Activated T-helper 9 cell treated with anti-CD3 and anti-CD28 coated beads, Interleukin-2, amount 50 U/mL, for 16 hours (primary cell): ENCODE results near the gene INPP5D.

ENCODE experiments used
- DNase-seq: peaks from one replicate; pipeline ENCODE4 v3.0.0-alpha.2; 2020; ENCODE audit warnings: low read depth

Gene INPP5D

GRCh38 chr2:233210843-233211547, 150.9 kb downstream of the INPP5D start:
- no peak for DNase-seq

GRCh38 chr2:233211548-233211895, 151.4 kb downstream of the INPP5D start:
- no peak for DNase-seq

GRCh38 chr2:233213011-233213410, 152.9 kb downstream of the INPP5D start:
- no peak for DNase-seq

GRCh38 chr2:233213975-233214374, 153.8 kb downstream of the INPP5D start:
- no peak for DNase-seq

GRCh38 chr2:233217892-233218377, 157.8 kb downstream of the INPP5D start:
- no peak for DNase-seq

GRCh38 chr2:233218836-233219235, 158.7 kb downstream of the INPP5D start:
- no peak for DNase-seq

- no peak for DNase-seq
Observed at GRCh38 chr2:233219848-233220247, 159.7 kb downstream of the INPP5D start.

- no peak for DNase-seq
Observed at GRCh38 chr2:233221378-233222063, 161.4 kb downstream of the INPP5D start.

- no peak for DNase-seq
Observed at GRCh38 chr2:233223059-233223894, 163.1 kb downstream of the INPP5D start.

- DNase-seq: no peak
Observed at GRCh38 chr2:233225230-233226068, 165.3 kb downstream of the INPP5D start.

- no peak for DNase-seq
Observed at GRCh38 chr2:233226511-233227031, 166.4 kb downstream of the INPP5D start.

GRCh38 chr2:233227346-233227978, 167.3 kb downstream of the INPP5D start:
- no peak for DNase-seq

GRCh38 chr2:233228376-233228775, 168.2 kb downstream of the INPP5D start:
- no peak for DNase-seq

- no peak for DNase-seq
Observed at GRCh38 chr2:233233618-233234230, 173.6 kb downstream of the INPP5D start.

- DNase-seq: no peak
Observed at GRCh38 chr2:233234264-233234663, 174.1 kb downstream of the INPP5D start.

- no peak for DNase-seq
Observed at GRCh38 chr2:233234996-233235395, 174.9 kb downstream of the INPP5D start.

- no peak for DNase-seq
Observed at GRCh38 chr2:233235977-233236376, 175.8 kb downstream of the INPP5D start.

GRCh38 chr2:233236820-233237589, 176.9 kb downstream of the INPP5D start:
- DNase-seq: no peak

- no peak for DNase-seq
Observed at GRCh38 chr2:233240897-233241296, 180.8 kb downstream of the INPP5D start.

- DNase-seq: no peak
Observed at GRCh38 chr2:233241803-233242202, 181.7 kb downstream of the INPP5D start.
